ENCODE data around the gene ARL4D. TPM values are rescaled to one million over a fixed set of nuclear protein-coding genes. Genes with fewer than 3 reads are reported as not detected.

ARL4D gene
- total RNA-seq, 2 donors from 2014 or later = 3.5 to 21.0 TPM

DNA sequence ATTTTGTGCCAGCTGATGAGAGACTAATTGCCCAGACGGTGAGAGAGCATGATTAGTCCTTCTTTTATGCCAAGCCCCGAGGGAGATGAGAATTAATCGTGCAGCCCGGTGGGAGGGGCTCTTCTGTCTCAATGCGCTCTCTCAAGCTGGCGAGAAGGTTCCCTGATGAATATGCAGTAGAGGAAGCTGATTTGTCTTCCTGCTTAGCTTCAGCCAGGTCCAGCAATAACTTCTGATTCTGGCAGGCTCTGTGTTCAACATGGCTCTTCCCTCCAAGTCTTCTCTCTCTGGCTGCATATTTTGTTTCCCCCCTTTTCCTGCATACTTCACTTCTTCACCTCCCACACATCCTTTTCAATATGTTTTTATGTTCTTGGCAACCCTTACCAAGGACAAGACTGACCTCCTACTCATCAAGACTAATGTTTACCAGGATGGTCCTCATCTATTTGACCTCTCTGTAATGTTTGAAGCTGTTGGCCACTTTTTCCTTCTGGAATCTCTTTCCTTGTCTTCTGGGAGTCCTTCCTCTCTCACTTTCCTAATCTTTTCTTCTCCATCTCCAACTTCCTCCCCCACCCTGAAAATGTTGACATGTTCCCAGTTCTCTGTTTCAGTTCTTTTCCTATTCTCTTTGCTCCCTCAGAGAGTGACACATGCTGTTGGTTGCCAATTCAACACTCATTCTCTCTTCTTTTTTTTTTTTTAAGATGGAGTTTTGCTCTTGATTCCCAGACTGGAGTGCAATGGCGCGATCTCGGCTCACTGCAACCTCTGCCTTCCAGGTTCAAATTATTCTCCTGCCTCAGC, 33.1 kb downstream of the ARL4D start:
- Histone ChIP-seq H3K36me3 (no peaks in the 10 kb centered on the region), H3K4me3 (no peak overlapping the region), H3K9me3 (no peaks in the 10 kb centered on the region), H3K4me1 (ENCODE audit: control insufficient read depth in 1 of 2, low read depth in 2 of 2) (peaks cover 4 to 8% of the 10 kb centered on the region in 2 donors), H3K27me3 (replicated peaks; ENCODE audit: insufficient read depth) (no peaks in the 10 kb centered on the region), H3K27ac (no peak overlapping the region)
- TF ChIP-seq, protein P1, sequence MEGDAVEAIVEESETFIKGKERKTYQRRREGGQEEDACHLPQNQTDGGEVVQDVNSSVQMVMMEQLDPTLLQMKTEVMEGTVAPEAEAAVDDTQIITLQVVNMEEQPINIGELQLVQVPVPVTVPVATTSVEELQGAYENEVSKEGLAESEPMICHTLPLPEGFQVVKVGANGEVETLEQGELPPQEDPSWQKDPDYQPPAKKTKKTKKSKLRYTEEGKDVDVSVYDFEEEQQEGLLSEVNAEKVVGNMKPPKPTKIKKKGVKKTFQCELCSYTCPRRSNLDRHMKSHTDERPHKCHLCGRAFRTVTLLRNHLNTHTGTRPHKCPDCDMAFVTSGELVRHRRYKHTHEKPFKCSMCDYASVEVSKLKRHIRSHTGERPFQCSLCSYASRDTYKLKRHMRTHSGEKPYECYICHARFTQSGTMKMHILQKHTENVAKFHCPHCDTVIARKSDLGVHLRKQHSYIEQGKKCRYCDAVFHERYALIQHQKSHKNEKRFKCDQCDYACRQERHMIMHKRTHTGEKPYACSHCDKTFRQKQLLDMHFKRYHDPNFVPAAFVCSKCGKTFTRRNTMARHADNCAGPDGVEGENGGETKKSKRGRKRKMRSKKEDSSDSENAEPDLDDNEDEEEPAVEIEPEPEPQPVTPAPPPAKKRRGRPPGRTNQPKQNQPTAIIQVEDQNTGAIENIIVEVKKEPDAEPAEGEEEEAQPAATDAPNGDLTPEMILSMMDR (IDR thresholded peaks at IDR 0.05) = no peak
- DNase-seq (ENCODE audit: low spot score) = no peak
- no peak for ATAC-seq (ENCODE audit: insufficient number of reproducible peaks, low FRiP score, low read depth)

DNA sequence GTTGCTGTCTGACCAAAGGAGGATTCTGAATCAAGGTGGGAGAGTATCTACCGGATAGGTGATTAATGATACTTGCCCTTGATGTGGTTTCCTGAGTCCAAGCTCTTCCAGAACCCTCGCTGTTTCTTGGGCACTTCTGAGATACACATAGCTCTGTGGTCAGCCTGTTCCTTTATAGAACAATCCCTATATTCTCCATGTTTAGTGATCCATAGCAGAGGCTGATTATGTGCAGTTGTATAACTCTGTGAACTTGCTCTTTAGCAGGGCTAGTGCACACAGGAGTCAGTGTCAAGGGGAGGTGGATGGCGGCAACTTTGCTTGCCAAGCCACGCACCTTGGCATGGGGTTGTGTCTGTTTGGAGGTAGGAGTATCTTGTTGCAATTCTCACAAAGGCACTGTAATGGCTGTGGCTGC, 36.1 kb downstream of the ARL4D start:
- ATAC-seq (ENCODE audit: insufficient number of reproducible peaks, low FRiP score, low read depth) = no peak
- DNase-seq (ENCODE audit: low spot score) = no peak

DNA sequence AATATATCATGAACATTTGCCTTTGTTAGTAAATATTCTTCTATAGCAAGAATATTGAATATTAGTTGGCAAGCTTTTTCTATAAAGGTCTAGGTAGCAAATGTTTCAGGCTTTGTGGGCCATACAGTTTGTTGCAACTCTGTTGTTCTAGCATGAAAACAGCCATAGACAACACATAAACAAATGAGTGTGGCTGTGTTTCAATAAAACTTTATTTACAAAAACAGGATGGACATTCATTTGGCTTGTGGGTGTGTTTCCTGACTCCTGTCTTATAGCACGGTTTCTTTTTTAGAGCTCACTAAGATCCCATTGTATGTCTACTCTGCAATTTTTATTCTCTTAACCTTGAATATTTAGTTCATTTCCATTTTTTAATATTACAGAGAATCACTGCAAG, 39.0 kb downstream of the ARL4D start:
- no peak for DNase-seq (ENCODE audit: low spot score)

More for the DNA sequence above, 36.1 kb downstream of the ARL4D start:
- H3K4me3 ChIP-seq = no peak overlapping the region
- H3K4me1 ChIP-seq (ENCODE audit: control insufficient read depth in 1 of 2, low read depth in 2 of 2) = peaks cover 4 to 8% of the 10 kb centered on the region in 2 donors
- no peak overlapping the region for H3K27ac ChIP-seq
- no peaks in the 10 kb centered on the region for H3K9me3 ChIP-seq
- no peaks in the 10 kb centered on the region for H3K27me3 ChIP-seq (replicated peaks; ENCODE audit: insufficient read depth)
- TF ChIP-seq, protein P1 (IDR thresholded peaks at IDR 0.05) = no peak
- H3K36me3 ChIP-seq = no peaks in the 10 kb centered on the region

DNA sequence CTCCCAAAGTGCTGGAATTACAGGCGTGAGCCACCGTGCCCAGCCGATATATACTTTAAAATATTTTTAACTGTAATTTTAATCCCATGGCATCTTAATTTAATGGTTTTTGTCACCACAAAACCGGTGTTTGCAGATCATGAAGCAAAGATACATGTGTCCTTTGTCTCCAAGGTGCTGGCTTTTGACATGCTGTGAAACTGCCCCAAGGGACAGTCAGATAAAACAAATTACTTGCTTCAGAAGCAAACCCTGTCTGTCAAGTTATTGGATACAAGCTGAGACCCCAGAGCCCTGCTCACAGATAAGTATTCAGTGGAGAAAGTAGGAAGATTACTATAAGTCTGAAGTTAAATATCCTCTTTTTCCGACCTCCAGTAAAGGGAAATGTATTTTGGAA, 39.8 kb downstream of the ARL4D start:
- no peaks in the 10 kb centered on the region for H3K9me3 ChIP-seq
- TF ChIP-seq, protein P1 (IDR thresholded peaks at IDR 0.05) = no peak
- no peak for ATAC-seq (ENCODE audit: insufficient number of reproducible peaks, low FRiP score, low read depth)

More for the DNA sequence above, 39.0 kb downstream of the ARL4D start:
- no peak for ATAC-seq (ENCODE audit: insufficient number of reproducible peaks, low FRiP score, low read depth)
- H3K27me3 ChIP-seq (replicated peaks; ENCODE audit: insufficient read depth) = no peaks in the 10 kb centered on the region
- no peaks in the 10 kb centered on the region for H3K9me3 ChIP-seq
- TF ChIP-seq, protein P1 (IDR thresholded peaks at IDR 0.05) = no peak
- no peaks in the 10 kb centered on the region for H3K36me3 ChIP-seq
- no peak overlapping the region for H3K27ac ChIP-seq
- no peak overlapping the region for H3K4me3 ChIP-seq
- no peaks in the 10 kb centered on the region for H3K4me1 ChIP-seq (ENCODE audit: control insufficient read depth in 1 of 2, low read depth in 2 of 2)

DNA sequence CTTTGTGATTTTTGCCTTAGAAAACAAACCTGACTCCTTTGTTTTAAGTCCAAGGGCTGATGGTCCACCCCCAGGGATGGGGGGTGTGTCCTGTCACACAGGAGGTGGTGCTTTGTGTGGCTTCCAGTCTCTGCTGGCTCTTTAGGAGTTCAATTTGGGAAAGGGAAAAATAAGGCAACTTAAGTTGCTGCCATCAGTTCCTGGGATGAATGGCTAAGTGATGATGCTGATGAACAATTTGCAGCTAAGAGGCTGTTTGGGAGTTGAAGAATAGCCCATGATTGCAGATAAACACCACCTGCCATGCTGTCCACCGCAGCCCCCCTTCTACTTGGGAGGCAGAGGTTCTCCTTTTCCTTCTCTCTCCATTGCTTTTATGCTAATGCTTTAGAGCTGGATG, 40.2 kb downstream of the ARL4D start:
- Histone ChIP-seq H3K36me3 (no peaks in the 10 kb centered on the region), H3K4me1 (ENCODE audit: control insufficient read depth in 1 of 2, low read depth in 2 of 2) (no peaks in the 10 kb centered on the region), H3K27ac (no peak overlapping the region), H3K4me3 (no peak overlapping the region), H3K27me3 (replicated peaks; ENCODE audit: insufficient read depth) (no peaks in the 10 kb centered on the region), H3K9me3 (no peaks in the 10 kb centered on the region)
- ATAC-seq (ENCODE audit: insufficient number of reproducible peaks, low FRiP score, low read depth) (no peak), DNase-seq (ENCODE audit: low spot score) (no peak)
- TF ChIP-seq, protein P1 (IDR thresholded peaks at IDR 0.05) = no peak

More for the DNA sequence above, 39.8 kb downstream of the ARL4D start:
- H3K27ac ChIP-seq = no peak overlapping the region
- no peak overlapping the region for H3K4me3 ChIP-seq
- H3K36me3 ChIP-seq = no peaks in the 10 kb centered on the region
- H3K27me3 ChIP-seq (replicated peaks; ENCODE audit: insufficient read depth) = no peaks in the 10 kb centered on the region
- DNase-seq (ENCODE audit: low spot score) = no peak
- H3K4me1 ChIP-seq (ENCODE audit: control insufficient read depth in 1 of 2, low read depth in 2 of 2) = no peaks in the 10 kb centered on the region
